ENCODE data around the gene CTPS2.

- TF ChIP-seq, protein P1, sequence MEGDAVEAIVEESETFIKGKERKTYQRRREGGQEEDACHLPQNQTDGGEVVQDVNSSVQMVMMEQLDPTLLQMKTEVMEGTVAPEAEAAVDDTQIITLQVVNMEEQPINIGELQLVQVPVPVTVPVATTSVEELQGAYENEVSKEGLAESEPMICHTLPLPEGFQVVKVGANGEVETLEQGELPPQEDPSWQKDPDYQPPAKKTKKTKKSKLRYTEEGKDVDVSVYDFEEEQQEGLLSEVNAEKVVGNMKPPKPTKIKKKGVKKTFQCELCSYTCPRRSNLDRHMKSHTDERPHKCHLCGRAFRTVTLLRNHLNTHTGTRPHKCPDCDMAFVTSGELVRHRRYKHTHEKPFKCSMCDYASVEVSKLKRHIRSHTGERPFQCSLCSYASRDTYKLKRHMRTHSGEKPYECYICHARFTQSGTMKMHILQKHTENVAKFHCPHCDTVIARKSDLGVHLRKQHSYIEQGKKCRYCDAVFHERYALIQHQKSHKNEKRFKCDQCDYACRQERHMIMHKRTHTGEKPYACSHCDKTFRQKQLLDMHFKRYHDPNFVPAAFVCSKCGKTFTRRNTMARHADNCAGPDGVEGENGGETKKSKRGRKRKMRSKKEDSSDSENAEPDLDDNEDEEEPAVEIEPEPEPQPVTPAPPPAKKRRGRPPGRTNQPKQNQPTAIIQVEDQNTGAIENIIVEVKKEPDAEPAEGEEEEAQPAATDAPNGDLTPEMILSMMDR (IDR thresholded peaks at IDR 0.05; ENCODE audit: insufficient read depth, low read depth, low read length), result no peak
- no peak for TF ChIP-seq EZH2 (IDR thresholded peaks at IDR 0.05; ENCODE audit: insufficient read depth, low read length)
Measured at GRCh38 chrX:16654093-16654492, 58.4 kb downstream of the CTPS2 start.
